ENCODE data around the gene CA5A.

DNA sequence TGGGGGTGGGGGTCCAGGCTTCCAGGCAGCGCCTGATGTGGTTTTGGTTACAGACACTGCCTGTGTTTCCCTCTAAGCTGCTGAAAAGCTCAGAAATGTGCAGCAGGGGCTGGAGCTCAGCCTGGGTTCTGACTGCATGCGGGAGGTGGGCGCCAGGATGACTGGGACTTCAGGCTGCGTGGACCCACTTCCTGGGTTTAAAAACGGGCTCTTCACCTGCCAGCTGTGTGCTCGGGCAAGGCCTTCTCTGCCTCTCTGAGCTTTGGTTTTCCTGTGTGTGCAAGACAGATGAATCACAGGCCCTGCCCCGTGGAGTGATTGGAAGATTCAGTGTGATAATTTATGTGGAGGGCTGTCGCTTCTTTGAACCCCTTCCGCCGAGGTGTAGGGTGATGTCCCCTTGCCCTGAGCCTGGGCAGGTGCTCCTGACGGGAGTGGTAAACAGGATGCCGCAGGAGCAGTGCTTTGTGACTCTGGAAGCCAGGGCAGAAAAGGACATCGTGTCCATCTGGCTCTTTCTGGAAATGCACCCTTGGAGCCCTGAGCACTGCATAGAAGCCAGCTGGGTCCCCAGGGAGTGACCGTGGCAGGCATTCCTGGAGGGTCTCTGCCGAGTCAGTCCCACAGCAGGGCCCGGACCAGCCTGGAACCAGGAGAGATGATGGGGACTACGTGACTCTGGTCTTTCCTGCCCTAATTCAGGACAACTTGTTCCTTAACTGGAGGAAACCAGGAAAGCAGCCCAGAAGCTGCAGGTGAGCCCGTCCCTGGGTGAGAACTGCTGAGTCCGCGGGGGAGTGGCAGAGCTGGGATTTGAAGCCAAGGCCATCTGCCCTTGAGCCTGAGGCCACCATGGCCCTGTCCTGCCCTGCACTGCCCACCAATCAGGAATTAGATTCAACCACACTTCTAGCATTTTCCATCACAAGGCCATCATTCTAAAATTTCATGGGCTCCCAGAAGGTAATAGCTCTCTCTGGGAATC lies 38.5 kb downstream of the CA5A start:
- no peak for TF ChIP-seq EZH2 (IDR thresholded peaks at IDR 0.05; ENCODE audit: borderline replicate concordance)
- TF ChIP-seq, protein P1, sequence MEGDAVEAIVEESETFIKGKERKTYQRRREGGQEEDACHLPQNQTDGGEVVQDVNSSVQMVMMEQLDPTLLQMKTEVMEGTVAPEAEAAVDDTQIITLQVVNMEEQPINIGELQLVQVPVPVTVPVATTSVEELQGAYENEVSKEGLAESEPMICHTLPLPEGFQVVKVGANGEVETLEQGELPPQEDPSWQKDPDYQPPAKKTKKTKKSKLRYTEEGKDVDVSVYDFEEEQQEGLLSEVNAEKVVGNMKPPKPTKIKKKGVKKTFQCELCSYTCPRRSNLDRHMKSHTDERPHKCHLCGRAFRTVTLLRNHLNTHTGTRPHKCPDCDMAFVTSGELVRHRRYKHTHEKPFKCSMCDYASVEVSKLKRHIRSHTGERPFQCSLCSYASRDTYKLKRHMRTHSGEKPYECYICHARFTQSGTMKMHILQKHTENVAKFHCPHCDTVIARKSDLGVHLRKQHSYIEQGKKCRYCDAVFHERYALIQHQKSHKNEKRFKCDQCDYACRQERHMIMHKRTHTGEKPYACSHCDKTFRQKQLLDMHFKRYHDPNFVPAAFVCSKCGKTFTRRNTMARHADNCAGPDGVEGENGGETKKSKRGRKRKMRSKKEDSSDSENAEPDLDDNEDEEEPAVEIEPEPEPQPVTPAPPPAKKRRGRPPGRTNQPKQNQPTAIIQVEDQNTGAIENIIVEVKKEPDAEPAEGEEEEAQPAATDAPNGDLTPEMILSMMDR (IDR thresholded peaks at IDR 0.05; ENCODE audit: poor library complexity) = no peak
- no peak for TF ChIP-seq EZH2phosphoT487 (IDR thresholded peaks at IDR 0.05; ENCODE audit: low read depth, severe bottlenecking, unreplicated experiment)
